ENCODE results near the gene RDH13. TPM values are rescaled to one million over a fixed set of nuclear protein-coding genes. Genes with fewer than 3 reads are reported as not detected.
"Not testable (repeated sequence)": the region's sequence is repeated elsewhere in the genome, so short reads cannot be mapped to it uniquely, and the experiment has no call there.

Gene RDH13
- total RNA-seq, 5 donors from 2014 or later (not counting 1 experiment from before 2014, with no cell fraction given), result 12.4 to 35.8 (median 21.6) TPM

- H3K27me3 ChIP-seq (replicated peaks in 1 of 2; ENCODE audit: control insufficient read depth in 2 of 2, extremely low read depth in 1 of 2, insufficient read depth in 2 of 2, low read length in 1 of 2), result peaks cover 0 to 26% of the 10 kb centered on the region in 2 experiments
- H3K4me3 Mint-ChIP-seq; H3K4me3 ChIP-seq (ENCODE audit: control insufficient read depth in 1 of 2, extremely low read depth in 1 of 2, low read length in 1 of 2); H3K36me3 Mint-ChIP-seq; H3K36me3 ChIP-seq (ENCODE audit: control insufficient read depth in 2 of 2, extremely low read depth in 1 of 2, insufficient read depth in 1 of 2, low read length in 1 of 2); ATAC-seq (replicated peaks in 1 of 4); H3K4me1 ChIP-seq (ENCODE audit: control insufficient read depth in 1 of 2, extremely low read depth in 1 of 2, insufficient read depth in 2 of 2, low read length in 2 of 2); CTCF ChIA-PET; H3K9me3 ChIP-seq; H3K27ac ChIP-seq (ENCODE audit: low read length); H3K27ac Mint-ChIP-seq; DNase-seq; H3K4me1 Mint-ChIP-seq; POLR2A ChIA-PET: not testable (repeated sequence)
- peaks cover 21 to 34% of the 10 kb centered on the region in 2 donors for H3K27me3 Mint-ChIP-seq
- H3K9me3 Mint-ChIP-seq, result peaks cover 0 to 13% (median 6%) of the 10 kb centered on the region in 3 donors
- 85% methylated on average over 13 of the region's 23 CpGs for WGBS (ENCODE audit: insufficient coverage)
Observed at GRCh38 chr19:54998751-54999239, 64.2 kb downstream of the RDH13 start.

GRCh38 chr19:54995561-54995960 lies 67.4 kb downstream of the RDH13 start:
- Mint-ChIP-seq H3K27ac (no peak overlapping the region), H3K4me1 (no peaks in the 10 kb centered on the region), H3K27me3 (peaks cover 3 to 13% of the 10 kb centered on the region in 2 donors), H3K9me3 (peaks cover 0 to 11% (median 1%) of the 10 kb centered on the region in 3 donors), H3K36me3 (peaks cover 4% of the 10 kb centered on the region), H3K4me3 (no peak overlapping the region)
- Histone ChIP-seq H3K27me3 (replicated peaks in 1 of 2; ENCODE audit: control insufficient read depth in 2 of 2, extremely low read depth in 1 of 2, insufficient read depth in 2 of 2, low read length in 1 of 2) (peaks cover 0 to 8% of the 10 kb centered on the region in 2 experiments), H3K4me3 (ENCODE audit: control insufficient read depth in 1 of 2, extremely low read depth in 1 of 2, low read length in 1 of 2) (no peak overlapping the region), H3K9me3 (no peaks in the 10 kb centered on the region), H3K36me3 (ENCODE audit: control insufficient read depth in 2 of 2, extremely low read depth in 1 of 2, insufficient read depth in 1 of 2, low read length in 1 of 2) (no peaks in the 10 kb centered on the region), H3K27ac (ENCODE audit: low read length) (no peak overlapping the region), H3K4me1 (ENCODE audit: control insufficient read depth in 1 of 2, extremely low read depth in 1 of 2, insufficient read depth in 2 of 2, low read length in 2 of 2) (no peaks in the 10 kb centered on the region)
- CTCF ChIA-PET, result no interaction called here
- 75% methylated on average over 2 of the region's 3 CpGs for WGBS (ENCODE audit: insufficient coverage)
- ATAC-seq (replicated peaks in 1 of 4) (no peak), DNase-seq (no peak)
- POLR2A ChIA-PET, result no interaction called here

Other genes with a start within 250 kb of the RDH13 start
- under 1 TPM in 4 of 5 donors, not detected in 1; 0.44 to 0.68 (median 0.54) TPM for gene KIR3DL1, start 246.7 kb downstream of the RDH13 start, total RNA-seq
- gene KIR2DS4, start 230.5 kb downstream of the RDH13 start, total RNA-seq, result 1 to 10 TPM in 1 of 5 donors, under 1 TPM in 3, not detected in 1; 0.53 to 1.5 (median 0.80) TPM
- gene KIR3DL2, start 212.7 kb downstream of the RDH13 start, total RNA-seq, result 10 to 100 TPM in 1 of 5 donors, 1 to 10 TPM in 2, under 1 TPM in 2; 0.61 to 12.5 (median 1.2) TPM
- gene FCAR, start 188.9 kb downstream of the RDH13 start, total RNA-seq, result under 1 TPM in 1 of 5 donors, not detected in 4; 0.68 TPM
- gene NCR1, start 157.0 kb downstream of the RDH13 start, total RNA-seq, result 10 to 100 TPM in 1 of 5 donors, 1 to 10 TPM in 4; 2.1 to 16.2 (median 3.3) TPM
- gene NLRP7, start 115.6 kb downstream of the RDH13 start, total RNA-seq, result not detected
- 1 to 10 TPM; 1.2 to 9.8 (median 6.5) TPM for gene NLRP2, start 96.8 kb downstream of the RDH13 start, total RNA-seq
- under 1 TPM in 4 of 5 donors, not detected in 1; 0.33 to 0.55 (median 0.47) TPM for gene GP6, start 24.9 kb downstream of the RDH13 start, total RNA-seq
- gene EPS8L1, start 12.7 kb upstream of the RDH13 start, total RNA-seq, result 1 to 10 TPM; 1.1 to 3.5 (median 2.0) TPM
- gene PPP1R12C, start 54.5 kb upstream of the RDH13 start, total RNA-seq, result 100 to 1,000 TPM; 129 to 197 (median 173) TPM
- under 1 TPM in 2 of 5 donors, not detected in 3; 0.36 to 0.76 TPM for gene TNNT1, start 86.1 kb upstream of the RDH13 start, total RNA-seq
- gene TNNI3, start 94.6 kb upstream of the RDH13 start, total RNA-seq, result not detected
- not detected for gene DNAAF3, start 103.5 kb upstream of the RDH13 start, total RNA-seq
- 1 to 10 TPM in 2 of 5 donors, not detected in 3; 2.7 to 2.9 TPM for gene SYT5, start 117.1 kb upstream of the RDH13 start, total RNA-seq
- 1 to 10 TPM in 1 of 5 donors, under 1 TPM in 2, not detected in 2; 0.16 to 1.1 (median 0.51) TPM for gene PTPRH, start 146.4 kb upstream of the RDH13 start, total RNA-seq
- gene TMEM86B, start 165.6 kb upstream of the RDH13 start, total RNA-seq, result 10 to 100 TPM; 10.6 to 22.4 (median 18.2) TPM
- 100 to 1,000 TPM; 173 to 208 (median 194) TPM for gene PPP6R1, start 195.9 kb upstream of the RDH13 start, total RNA-seq
- 10 to 100 TPM; 16.8 to 27.6 (median 24.7) TPM for gene HSPBP1, start 217.0 kb upstream of the RDH13 start, total RNA-seq
- gene BRSK1, start 220.8 kb upstream of the RDH13 start, total RNA-seq, result 1 to 10 TPM; 2.9 to 5.8 (median 3.9) TPM